ENCODE measurements around the gene C17orf113.

- TF ChIP-seq CTCF (IDR thresholded peaks at IDR 0.05) (no peak), POLR2AphosphoS5 (IDR thresholded peaks at IDR 0.05) (no peak)
Observed at GRCh38 chr17:42056635-42057034, 6.2 kb upstream of the C17orf113 start.
